Middle frontal gyrus (tissue), 1 donor: ENCODE measurements around the gene ZNF98.

Experiments
- DNase-seq: peaks from one replicate; pipeline ENCODE4 v3.0.0-alpha.2; 2015; ENCODE audit warnings: low spot score; ENCODE audit errors: extremely low spot score

The ZNF98 gene

DNA sequence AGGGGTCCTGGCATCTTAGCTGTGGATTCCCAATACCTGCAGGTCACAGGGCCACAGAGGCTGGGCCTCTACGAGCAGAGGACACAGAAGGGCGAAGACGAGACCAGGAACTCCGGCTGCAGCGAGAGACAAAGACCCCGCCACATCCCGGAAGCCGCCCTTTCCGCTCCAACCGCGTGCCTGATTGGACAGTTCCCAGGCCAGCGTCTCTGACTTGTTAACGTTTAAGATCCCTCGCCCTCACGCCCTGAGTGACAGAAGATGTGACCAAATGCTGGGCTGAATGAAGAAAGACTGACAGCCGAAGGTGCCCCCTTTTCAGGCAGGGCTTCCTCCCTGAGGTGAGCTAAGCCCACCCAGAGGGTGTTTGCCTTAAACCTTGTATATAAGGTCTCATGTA, at the start of gene ZNF98:
TSS of gene ZNF98 (minus strand) at position 136 of the 400 bp plus-strand sequence. CDS start at position 14, 122 bp downstream.
- DNase-seq: peak; percentile 7

- DNase-seq: no peak
Observed at GRCh38 chr19:22446605-22447004, 24.5 kb upstream of the ZNF98 start.

GRCh38 chr19:22438011-22438410, 15.9 kb upstream of the ZNF98 start:
- DNase-seq: no peak

DNA sequence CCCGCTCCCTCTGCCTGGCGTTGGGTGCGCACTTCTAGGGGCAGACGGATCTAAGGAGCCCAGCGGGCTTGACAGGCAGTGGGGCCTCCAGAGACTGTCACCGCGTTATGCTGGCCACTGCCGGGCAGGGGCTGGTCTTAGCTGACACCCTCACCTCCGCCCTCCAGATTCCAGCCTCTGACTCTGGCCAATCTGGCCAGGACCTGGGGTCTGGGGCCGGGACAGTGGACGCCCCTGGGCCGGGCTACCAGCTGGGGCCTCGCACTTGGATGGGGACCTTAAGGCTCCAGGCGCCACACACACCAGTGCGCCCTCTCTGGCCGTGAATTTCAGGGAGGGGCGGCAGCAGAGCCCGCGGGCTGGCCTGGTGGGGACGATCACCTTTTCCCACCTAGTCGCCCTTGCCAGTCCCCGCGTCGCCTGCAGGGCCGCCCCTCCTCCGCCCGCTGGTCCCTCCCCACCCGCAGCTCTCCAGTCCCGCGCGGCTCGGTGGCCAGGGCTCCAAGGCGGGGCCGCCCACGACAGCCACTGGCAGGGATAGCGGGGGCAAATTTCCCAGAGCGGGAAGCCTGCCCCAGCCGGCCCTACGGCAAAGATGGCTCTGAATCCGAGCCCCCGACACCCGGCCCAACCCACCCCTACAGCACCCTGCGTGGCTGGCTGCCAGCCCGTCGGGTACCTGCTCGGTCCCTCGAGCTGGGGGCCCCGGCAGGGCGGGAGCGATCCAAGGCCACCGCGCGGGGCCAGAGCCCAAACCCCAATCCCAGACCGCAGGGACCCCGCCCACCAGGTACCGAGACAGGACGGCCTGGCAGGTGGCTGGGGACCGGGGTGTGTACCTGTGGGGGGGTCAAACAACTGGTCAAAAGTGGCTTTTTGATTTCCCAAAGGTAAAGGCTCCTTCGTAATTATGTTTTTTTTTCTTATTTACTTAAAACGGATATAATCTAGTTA, 6.1 kb upstream of the ZNF98 start:
- DNase-seq: no peak

DNA sequence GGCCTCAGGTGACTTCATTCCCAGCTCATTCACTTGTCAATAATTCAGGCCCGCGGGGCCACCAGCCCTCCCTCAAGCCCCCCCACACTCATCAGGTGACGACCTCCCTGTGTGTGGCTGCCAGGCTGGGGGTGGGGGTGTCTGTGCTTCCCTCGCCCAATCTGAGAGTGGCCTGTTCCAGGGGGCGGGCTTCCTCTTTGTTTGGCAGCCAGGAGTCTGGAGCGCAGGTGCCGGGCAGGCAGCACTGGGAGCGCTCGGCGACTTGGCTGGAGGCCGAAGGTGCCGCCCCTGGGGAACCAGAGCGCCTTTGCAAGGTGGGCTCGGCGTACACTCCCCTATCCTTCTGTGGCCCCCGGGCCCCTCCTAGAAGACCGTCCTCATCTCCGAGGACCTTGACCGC, 5.4 kb upstream of the ZNF98 start:
- no peak for DNase-seq

- no peak for DNase-seq
Observed at GRCh38 chr19:22426901-22427300, 4.8 kb upstream of the ZNF98 start.

GRCh38 chr19:22421797-22422196, 349 bp downstream of the ZNF98 start:
- no peak for DNase-seq

- DNase-seq: no peak
Observed at GRCh38 chr19:22354665-22355064, 67.5 kb downstream of the ZNF98 start.
